T-cell (primary cell): Measurements from ENCODE around the gene CXorf49. TPM values are rescaled to one million over a fixed set of nuclear protein-coding genes. Genes with fewer than 3 reads are reported as not detected.

Source experiments
- ATAC-seq, 4 experiments: fragments of 200-7000 bp in 3 of 4; fragments of 150-1000 bp in 1 of 4; cut with Tn5 transposase; replicated peaks in 1 of 4; 1 replicate in 3 of 4; 2 replicates in 1 of 4; pipeline ENCODE4 v1.10.0; 2021; ENCODE audit warnings: moderate library complexity in 3 of 4, mild to moderate bottlenecking in 2 of 4, moderate number of reproducible peaks in 1 of 4
- CTCF ChIA-PET, 2 donors: fragments of 300-600 bp; sonication (Branson Sonifier 250); formaldehyde crosslinking; loops; one replicate each; lab custom pipeline; 2022; ENCODE audit warnings: antibody characterized with exemption in 2 of 2; lab: Charles Lee
- POLR2A ChIA-PET, 2 donors: fragments of 300-600 bp; sonication (Branson Sonifier 250); formaldehyde crosslinking; loops; one replicate each; lab custom pipeline; 2022; ENCODE audit warnings: antibody characterized with exemption in 2 of 2; lab: Charles Lee
- DNase-seq, 35 experiments: peaks; one replicate each; pipeline versions ENCODE4 v3.0.0 to v3.0.0-alpha.2; 2013 to 2023
- H3K27ac ChIP-seq: one replicate; pipeline ENCODE4 v1.5.1; 2013; ENCODE audit warnings: low read length
- H3K27me3 ChIP-seq, 2 experiments: replicated peaks in 1 of 2; 1 replicate in 1 of 2; 2 replicates in 1 of 2; pipeline versions ENCODE4 v1.6.1 to v1.7.0; 2013; ENCODE audit warnings: low read length in 1 of 2, mixed read lengths in 1 of 2; ENCODE audit not compliant: control insufficient read depth in 2 of 2, insufficient read depth in 2 of 2; ENCODE audit errors: extremely low read depth in 1 of 2
- H3K36me3 ChIP-seq, 2 donors: 1 replicate in 1 of 2; 2 replicates in 1 of 2; pipeline versions ENCODE4 v1.6.1 to v1.7.0; 2013; ENCODE audit warnings: low read length in 1 of 2; ENCODE audit not compliant: control insufficient read depth in 2 of 2, insufficient read depth in 1 of 2; ENCODE audit errors: extremely low read depth in 1 of 2
- H3K4me1 ChIP-seq, 2 experiments: 1 replicate in 1 of 2; 2 replicates in 1 of 2; pipeline versions ENCODE4 v1.6.1 to v1.7.0; 2013; ENCODE audit warnings: low read length in 2 of 2, mixed read lengths in 1 of 2; ENCODE audit not compliant: insufficient read depth in 2 of 2, control insufficient read depth in 1 of 2; ENCODE audit errors: extremely low read depth in 1 of 2
- H3K4me3 ChIP-seq, 2 donors: 1 replicate in 1 of 2; 2 replicates in 1 of 2; pipeline versions ENCODE4 v1.5.1 to v1.7.0; 2013; ENCODE audit warnings: mild to moderate bottlenecking in 2 of 2, low read length in 1 of 2, moderate library complexity in 1 of 2; ENCODE audit not compliant: control insufficient read depth in 1 of 2; ENCODE audit errors: extremely low read depth in 1 of 2
- H3K9me3 ChIP-seq: 2 replicates; pipeline ENCODE4 v1.7.0; 2013
- H3K27ac Mint-ChIP-seq, 2 donors: one replicate each; pipeline ENCODE4 v1.8.0; 2020 to 2021; ENCODE audit warnings: mild to moderate bottlenecking in 2 of 2, mixed read lengths in 2 of 2
- H3K27me3 Mint-ChIP-seq, 2 donors: one replicate each; pipeline ENCODE4 v1.8.0; 2021 to 2022; ENCODE audit warnings: mixed read lengths in 2 of 2
- H3K36me3 Mint-ChIP-seq: one replicate; pipeline ENCODE4 v1.8.0; 2021; ENCODE audit warnings: mixed read lengths
- H3K4me1 Mint-ChIP-seq, 3 donors: one replicate each; pipeline ENCODE4 v1.8.0; 2020 to 2022; ENCODE audit warnings: mixed read lengths in 3 of 3, mild to moderate bottlenecking in 1 of 3
- H3K4me3 Mint-ChIP-seq, 3 donors: one replicate each; pipeline ENCODE4 v1.8.0; 2020 to 2022; ENCODE audit warnings: mild to moderate bottlenecking in 3 of 3, mixed read lengths in 3 of 3, moderate library complexity in 3 of 3
- H3K9me3 Mint-ChIP-seq, 3 donors: one replicate each; pipeline ENCODE4 v1.8.0; 2020 to 2022; ENCODE audit warnings: mixed read lengths in 3 of 3
- WGBS: methylation state at CpG from one replicate; pipeline ENCODE4 v1.1.5; 2013; ENCODE audit warnings: missing lambda C conversion rate; ENCODE audit not compliant: insufficient coverage; 5-methylcytosine and 5-hydroxymethylcytosine counted together
- total RNA-seq, 35 experiments: library from RNA in 6 of 35; stranded (reverse) in 6 of 35; fragments of 120-200 nt in 1 of 35; gene quantifications; one replicate each; pipeline versions ENCODE4 v1.2.1 to v1.2.4 and lab custom pipeline; 2013 to 2026

CXorf49 gene
- total RNA-seq, 5 donors from 2014 or later (not counting 1 experiment from before 2014, with no cell fraction given): not detected

GRCh38 chrX:71667328-71668247 is 50.5 kb downstream of the CXorf49 start, which contains the start of gene LOC101059915:
TSS of gene LOC101059915 (plus strand) at chrX:71667546.
- Histone ChIP-seq H3K9me3 (no peaks in the 10 kb centered on the region), H3K27me3 (no peaks in the 10 kb centered on the region), H3K36me3 (no peaks in the 10 kb centered on the region), H3K4me3 (no peak within 1 kb of the TSS), H3K27ac (no peak within 1 kb of the TSS), H3K4me1 (peaks cover 0 to 34% of the 10 kb centered on the region in 2 experiments)
- ChIA-PET CTCF (no interaction called here), POLR2A (no interaction called here)
- Mint-ChIP-seq H3K4me1 (peaks cover 27 to 33% (median 32%) of the 10 kb centered on the region in 3 donors), H3K36me3 (no peaks in the 10 kb centered on the region), H3K27ac (no peak within 1 kb of the TSS), H3K27me3 (no peaks in the 10 kb centered on the region), H3K4me3 (no peak within 1 kb of the TSS), H3K9me3 (no peaks in the 10 kb centered on the region)
- 94% methylated on average over 22 of the region's 50 CpGs for WGBS
- ATAC-seq (no peak), DNase-seq (no peak)

- DNase-seq: no peak
- Histone ChIP-seq H3K9me3 (no peaks in the 10 kb centered on the region), H3K4me3 (no peak overlapping the region), H3K27ac (no peak overlapping the region), H3K4me1 (peaks cover 0 to 37% of the 10 kb centered on the region in 2 experiments), H3K27me3 (no peaks in the 10 kb centered on the region), H3K36me3 (no peaks in the 10 kb centered on the region)
- Mint-ChIP-seq H3K4me3 (no peak overlapping the region), H3K36me3 (no peaks in the 10 kb centered on the region), H3K27me3 (no peaks in the 10 kb centered on the region), H3K27ac (no peak overlapping the region), H3K9me3 (no peaks in the 10 kb centered on the region), H3K4me1 (peaks cover 27 to 33% (median 31%) of the 10 kb centered on the region in 3 donors)
- ChIA-PET CTCF (no interaction called here), POLR2A (no interaction called here)
- WGBS: 98% methylated on average over 9 of the region's 48 CpGs
- no peak for ATAC-seq
These were observed 51.6 kb downstream of the CXorf49 start for GRCh38 chrX:71666240-71667223.

DNA sequence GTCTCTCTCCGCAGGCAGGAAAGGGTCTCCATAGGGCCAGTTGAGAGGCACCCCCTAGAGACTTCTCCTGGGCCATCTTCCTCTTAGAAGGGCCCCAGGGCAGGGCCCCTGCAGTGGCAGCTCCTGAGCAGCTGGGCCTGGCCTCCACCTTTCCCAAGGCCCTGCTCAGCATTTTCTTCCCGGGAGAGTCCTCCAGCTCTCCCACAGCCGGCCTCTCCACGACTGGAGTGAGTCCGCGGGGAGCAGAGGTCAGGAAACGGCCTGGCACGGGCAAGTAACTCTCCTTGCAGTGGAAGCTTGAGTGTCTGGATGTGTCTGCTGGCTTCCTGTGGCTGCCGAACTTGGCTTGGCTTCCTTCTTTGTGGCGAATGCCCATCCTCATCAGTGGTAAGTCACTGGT is 52.3 kb downstream of the CXorf49 start:
- H3K27ac ChIP-seq: no peak overlapping the region
- CTCF ChIA-PET: interaction anchor here in 1 of 2 donors (0.5 kb wide), 1 partner anchor 713 kb away, joined by 6 read pairs; no protein-coding TSS in a partner anchor
- no peak overlapping the region for H3K4me3 Mint-ChIP-seq
- no peaks in the 10 kb centered on the region for H3K36me3 Mint-ChIP-seq
- peaks cover 0 to 29% of the 10 kb centered on the region in 2 experiments for H3K4me1 ChIP-seq
- H3K9me3 ChIP-seq: no peaks in the 10 kb centered on the region
- H3K9me3 Mint-ChIP-seq: no peaks in the 10 kb centered on the region
- 80% methylated on average over 3 of the region's 10 CpGs for WGBS
- DNase-seq (no peak), ATAC-seq (no peak)
- no peaks in the 10 kb centered on the region for H3K27me3 ChIP-seq
- POLR2A ChIA-PET: no interaction called here
- no peak overlapping the region for H3K27ac Mint-ChIP-seq
- no peak overlapping the region for H3K4me3 ChIP-seq
- no peaks in the 10 kb centered on the region for H3K27me3 Mint-ChIP-seq
- H3K4me1 Mint-ChIP-seq: peaks cover 19 to 25% (median 23%) of the 10 kb centered on the region in 3 donors
- H3K36me3 ChIP-seq: no peaks in the 10 kb centered on the region

DNA sequence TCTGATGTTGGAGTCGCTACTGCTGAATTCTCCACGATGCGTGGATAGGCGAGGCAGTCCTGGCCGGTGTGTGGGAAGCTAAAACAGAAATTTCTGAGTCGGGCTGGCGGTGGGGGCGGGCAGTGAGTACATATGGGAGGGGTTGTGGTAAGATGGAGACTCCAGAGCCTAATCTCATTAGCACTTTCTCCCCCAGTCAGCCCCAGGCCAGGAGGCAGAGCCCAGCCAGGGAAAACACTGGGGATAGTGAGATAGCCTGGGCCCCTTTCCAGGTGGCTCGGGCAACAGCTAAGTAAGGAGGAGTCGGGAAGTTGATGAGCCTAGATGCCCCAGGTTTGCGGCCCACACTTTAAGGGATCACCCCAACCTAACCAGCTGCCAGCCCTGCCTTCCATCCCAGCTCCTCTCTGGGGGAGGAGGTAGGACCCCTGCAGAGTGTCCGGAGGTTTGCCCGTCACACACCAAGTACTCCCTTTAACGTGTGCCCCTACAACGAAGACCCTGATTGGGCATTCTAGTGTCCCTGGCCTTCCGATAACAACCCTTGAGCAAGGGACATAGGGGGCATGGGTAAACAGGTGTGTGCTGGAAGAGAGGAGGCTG is 53.1 kb downstream of the CXorf49 start:
- Mint-ChIP-seq H3K36me3 (no peaks in the 10 kb centered on the region), H3K27ac (no peak overlapping the region), H3K4me3 (no peak overlapping the region), H3K9me3 (no peaks in the 10 kb centered on the region), H3K27me3 (no peaks in the 10 kb centered on the region), H3K4me1 (peaks cover 11 to 17% (median 16%) of the 10 kb centered on the region in 3 donors)
- ChIA-PET CTCF (interaction anchor here in 1 of 2 donors (0.5 to 0.7 kb wide), 2 partner anchors 101 to 713 kb away, joined by 3 to 6 read pairs; no protein-coding TSS in a partner anchor), POLR2A (interaction anchor here in 1 of 2 donors (0.6 kb wide), 1 partner anchor 82 kb away, joined by 7 read pairs; no protein-coding TSS in a partner anchor)
- no peaks in the 10 kb centered on the region for H3K27me3 ChIP-seq
- DNase-seq (no peak), ATAC-seq (no peak)
- H3K36me3 ChIP-seq: no peaks in the 10 kb centered on the region
- H3K27ac ChIP-seq: no peak overlapping the region
- no peaks in the 10 kb centered on the region for H3K9me3 ChIP-seq
- no CpG with 5 or more reads among the region's 16 CpGs for WGBS
- H3K4me1 ChIP-seq: peaks cover 0 to 23% of the 10 kb centered on the region in 2 experiments
- no peak overlapping the region for H3K4me3 ChIP-seq

Other genes with a start within 250 kb of the CXorf49 start
- gene OGT, start 185.2 kb downstream of the CXorf49 start, total RNA-seq: 100 to 1,000 TPM; 438 to 548 (median 460) TPM
- 1 to 10 TPM; 5.2 to 8.6 (median 5.6) TPM for gene GCNA, start 139.8 kb downstream of the CXorf49 start, total RNA-seq
- 10 to 100 TPM; 12.5 to 41.5 (median 17.6) TPM for gene CXCR3, start 99.8 kb downstream of the CXorf49 start, total RNA-seq
- gene CXorf49B, start 45.1 kb upstream of the CXorf49 start, total RNA-seq: not detected
- gene NHSL2, start 192.6 kb upstream of the CXorf49 start, total RNA-seq: 10 to 100 TPM in 1 of 5 donors, 1 to 10 TPM in 4; 3.3 to 11.7 (median 8.1) TPM